HG02610 (cell line): ENCODE measurements around the gene SPAG5.

Experiments used
- ATAC-seq: cut with Tn5 transposase; IDR thresholded peaks from one replicate; pipeline ENCODE4 v1.9.1; 2021; ENCODE audit warnings: mild to moderate bottlenecking, moderate library complexity; ENCODE audit not compliant: unreplicated experiment

Gene SPAG5

DNA sequence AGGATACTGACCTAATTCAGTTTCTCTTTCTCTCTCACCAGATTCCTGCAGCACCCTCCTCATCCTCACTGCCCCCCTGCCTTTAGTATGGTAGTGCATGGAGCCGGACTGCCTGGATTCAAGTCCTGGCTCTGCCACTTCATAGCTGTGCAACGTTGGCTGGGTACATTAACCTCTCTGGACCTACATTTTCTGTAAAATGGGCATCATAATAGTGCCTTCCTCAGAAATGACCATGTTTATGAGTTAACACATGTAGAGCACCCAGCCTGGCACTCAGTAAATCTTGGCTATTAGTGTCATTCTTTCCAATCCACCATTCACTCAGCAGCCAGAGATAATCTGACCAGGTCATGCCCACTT lies 53.7 kb downstream of the SPAG5 start:
- no peak for ATAC-seq

DNA sequence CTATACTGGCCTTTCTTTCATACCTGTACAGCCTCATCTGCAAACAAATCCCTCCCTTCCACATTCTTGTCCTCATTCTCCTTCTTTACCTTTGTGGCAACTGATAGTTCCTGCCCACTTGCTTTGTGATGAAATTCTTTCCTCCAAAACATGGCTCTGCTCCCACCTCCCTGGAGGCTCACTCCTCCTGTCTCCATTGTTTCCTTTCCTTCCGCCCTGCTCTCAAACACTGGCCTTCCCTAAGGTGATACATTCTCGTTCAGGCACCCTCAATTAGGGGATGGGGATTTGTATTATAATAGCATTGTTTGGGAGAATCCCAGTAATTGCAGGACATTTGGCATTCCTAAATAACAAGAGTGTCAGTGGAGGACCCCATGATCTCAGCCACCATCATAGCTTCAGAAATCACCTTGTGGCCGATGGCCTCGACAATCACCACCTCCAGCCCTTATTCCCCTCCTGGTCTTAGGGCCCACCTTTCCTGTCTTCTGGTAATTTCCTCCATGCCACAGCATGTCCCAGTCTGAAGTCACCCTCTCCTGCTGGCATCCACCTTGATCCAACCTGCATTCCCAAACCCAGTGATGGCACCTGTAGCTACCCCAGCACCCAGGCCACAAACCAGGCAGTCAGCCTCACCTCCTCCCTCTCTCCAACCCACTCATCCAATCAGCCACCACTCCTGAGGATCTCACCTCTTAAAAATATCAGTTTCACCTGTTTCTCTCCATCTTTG lies 54.3 kb downstream of the SPAG5 start:
- no peak for ATAC-seq

GRCh38 chr17:28541439-28541838 lies 57.4 kb downstream of the SPAG5 start:
- no peak for ATAC-seq

GRCh38 chr17:28540231-28540630 lies 58.6 kb downstream of the SPAG5 start:
- no peak for ATAC-seq

DNA sequence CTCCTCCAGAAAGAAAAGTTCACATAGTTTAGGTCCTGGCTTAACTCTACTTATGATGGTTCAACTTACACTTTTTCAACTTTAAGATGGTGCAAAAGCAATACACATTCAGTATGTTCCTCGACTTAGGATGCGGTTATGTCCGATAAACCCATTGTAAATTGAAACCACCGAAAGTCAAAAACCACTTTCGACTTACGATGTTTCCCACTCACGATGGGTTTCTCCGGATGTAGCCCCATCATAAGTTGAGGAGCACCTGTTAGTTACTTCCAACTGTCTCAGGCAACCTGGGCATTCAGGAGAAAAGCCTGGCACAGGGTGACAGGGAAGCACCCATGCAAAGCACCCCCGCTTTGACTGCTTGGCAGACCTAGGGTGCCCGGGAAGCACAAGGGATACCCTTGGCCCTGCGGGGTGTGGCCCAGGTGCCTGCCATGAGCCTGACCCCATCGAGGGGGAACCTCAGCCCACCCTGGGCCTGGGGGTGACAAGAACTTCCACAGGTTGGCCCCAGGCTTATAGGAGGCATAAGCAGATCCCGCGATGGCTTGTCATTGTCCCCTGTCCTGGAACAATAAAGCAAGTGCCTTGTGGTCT lies 60.4 kb downstream of the SPAG5 start:
- ATAC-seq, result no peak

DNA sequence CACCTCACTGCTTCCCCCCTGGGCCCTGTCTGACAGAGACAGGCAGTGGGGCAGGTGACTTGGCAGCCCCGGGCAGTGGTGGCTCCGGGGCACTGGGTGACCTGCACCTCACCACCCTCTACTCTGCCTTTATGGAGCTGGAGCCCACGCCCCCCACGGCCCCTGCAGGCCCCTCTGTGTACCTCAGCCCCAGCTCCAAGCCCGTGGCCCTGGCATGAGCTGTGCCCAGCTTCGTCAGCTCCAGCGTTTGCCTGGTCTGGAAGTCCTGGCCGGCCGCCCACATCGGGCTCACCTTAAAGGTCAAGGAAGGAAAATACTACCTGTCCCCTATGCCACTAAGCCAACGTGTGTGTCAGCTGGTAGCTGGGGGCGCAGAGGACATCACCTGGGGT lies 61.6 kb downstream of the SPAG5 start:
- no peak for ATAC-seq

GRCh38 chr17:28536532-28537218 lies 62.1 kb downstream of the SPAG5 start:
- no peak for ATAC-seq

GRCh38 chr17:28534740-28535375 lies 64.0 kb downstream of the SPAG5 start:
- ATAC-seq, result no peak

GRCh38 chr17:28533091-28533807 lies 65.6 kb downstream of the SPAG5 start:
- no peak for ATAC-seq

- ATAC-seq, result no peak
Observed at GRCh38 chr17:28532050-28532960, 66.5 kb downstream of the SPAG5 start.

GRCh38 chr17:28530926-28531325 lies 67.9 kb downstream of the SPAG5 start:
- no peak for ATAC-seq

DNA sequence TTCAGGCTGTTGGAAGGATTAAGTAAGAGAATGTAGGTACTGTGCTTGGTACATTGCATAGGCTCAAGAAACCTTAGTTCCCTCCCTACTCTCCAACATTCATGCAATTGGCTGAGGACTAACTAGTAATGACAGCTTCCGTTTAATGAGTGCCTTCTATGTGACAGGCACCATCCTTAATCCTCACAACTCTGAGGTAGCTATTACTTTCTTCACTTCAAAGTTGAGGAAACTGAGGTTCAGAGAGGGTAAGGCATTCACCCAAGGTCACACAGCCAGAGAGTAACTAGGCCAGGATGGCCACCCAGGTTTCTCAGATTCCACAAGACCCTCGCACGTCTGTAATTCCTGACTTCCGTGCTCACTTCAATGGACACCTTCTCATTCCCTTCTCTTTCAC lies 68.6 kb downstream of the SPAG5 start:
- no peak for ATAC-seq

DNA sequence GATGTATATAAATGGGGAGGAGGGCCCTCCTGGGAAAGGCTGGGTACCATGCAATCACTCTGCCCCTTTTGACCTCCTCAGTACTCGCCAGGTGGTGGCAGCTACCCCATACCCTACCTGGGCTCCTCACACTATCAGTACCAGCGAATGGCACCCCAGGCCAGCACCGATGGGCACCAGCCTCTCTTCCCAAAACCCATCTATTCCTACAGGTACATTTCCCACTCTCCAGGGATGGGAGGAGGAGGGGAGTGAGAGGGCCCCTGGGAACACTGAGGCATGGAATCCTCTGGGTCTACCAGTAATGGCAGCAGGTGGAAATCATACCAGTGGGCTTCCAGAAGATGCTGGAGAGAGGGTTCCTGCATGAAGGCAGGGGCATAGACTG lies 69.8 kb downstream of the SPAG5 start:
- no peak for ATAC-seq

GRCh38 chr17:28528327-28529012 lies 70.4 kb downstream of the SPAG5 start:
- ATAC-seq, result no peak

- no peak for ATAC-seq
Observed at GRCh38 chr17:28527859-28528258, 71.0 kb downstream of the SPAG5 start.
